GM12892 (cell line): ENCODE data around the gene AGO4. TPM values are rescaled to one million over a fixed set of nuclear protein-coding genes. Genes with fewer than 3 reads are reported as not detected.
"Not testable (repeated sequence)": the region's sequence is repeated elsewhere in the genome, so short reads cannot be mapped to it uniquely, and the experiment has no call there.

Experiments used
- DNase-seq: peaks from one replicate; pipeline ENCODE4 v3.0.0; 2011; ENCODE audit not compliant: insufficient read length
- FAIRE-seq: peaks from 2 replicates; lab custom pipeline; 2011; peaks lifted over from hg19 to GRCh38; lab: Jason Lieb, UNC
- POLR2A ChIP-seq: IDR thresholded peaks from 2 replicates; pipeline ENCODE4 v1.6.1; 2011; ENCODE audit warnings: low read depth, low read length, control low read depth
- POLR2AphosphoS5 ChIP-seq: IDR thresholded peaks from 2 replicates; pipeline ENCODE4 v1.6.1; 2011; ENCODE audit warnings: low read depth, low read length, control low read depth
- TAF1 ChIP-seq: IDR thresholded peaks from 2 replicates; pipeline ENCODE4 v1.6.1; 2011; ENCODE audit warnings: low read depth, mild to moderate bottlenecking, control low read depth, low read length, borderline replicate concordance
- polyA plus RNA-seq: library from polyadenylated mRNA; unstranded; fragments of >200 nt; gene quantifications from one replicate; pipeline ENCODE4 v1.2.1, GENCODE V29; 2012; ENCODE audit warnings: missing spikeins, inconsistent platforms; ENCODE audit not compliant: missing spikeins

Gene AGO4
- polyA plus RNA-seq, result 6.6 TPM

GRCh38 chr1:35807614-35808449 lies at the start of gene AGO4:
Gene AGO4, plus strand, starts transcription at chr1:35808016. Its CDS starts 401 bp downstream, at chr1:35808417.
- FAIRE-seq, result no peak
- DNase-seq, result peak; percentile 47
- no peak for TF ChIP-seq TAF1
- TF ChIP-seq POLR2A, result no peak

- FAIRE-seq (no peak), DNase-seq (no peak)
- TF ChIP-seq POLR2AphosphoS5 (no peak), TAF1 (no peak), POLR2A (no peak)
Measured at GRCh38 chr1:35762141-35762540, 45.7 kb upstream of the AGO4 start.

GRCh38 chr1:35763201-35763600 lies 44.6 kb upstream of the AGO4 start:
- TF ChIP-seq POLR2AphosphoS5, result no peak
- no peak for TF ChIP-seq TAF1
- TF ChIP-seq POLR2A, result no peak
- no peak for DNase-seq
- no peak for FAIRE-seq

- FAIRE-seq (no peak), DNase-seq (no peak)
- TF ChIP-seq POLR2AphosphoS5 (no peak), TAF1 (no peak), POLR2A (no peak)
Measured at GRCh38 chr1:35764283-35764682, 43.5 kb upstream of the AGO4 start.

- TF ChIP-seq TAF1, result no peak
- TF ChIP-seq POLR2A, result no peak
- TF ChIP-seq POLR2AphosphoS5, result no peak
- DNase-seq (no peak), FAIRE-seq (peak; percentile 53)
Measured at GRCh38 chr1:35768350-35769187, 39.2 kb upstream of the AGO4 start.

- peak; percentile 89 for FAIRE-seq
- peak; percentile 66 for TF ChIP-seq TAF1
- peak; percentile 84; the same call in 1 of the 2 replicates for TF ChIP-seq POLR2AphosphoS5
- TF ChIP-seq POLR2A, result peak; percentile 87
- peak; percentile 92 for DNase-seq
Measured at GRCh38 chr1:35769188-35769758, 38.5 kb upstream of the AGO4 start.

GRCh38 chr1:35773711-35774110 lies 34.1 kb upstream of the AGO4 start:
- FAIRE-seq, result no peak
- TF ChIP-seq POLR2AphosphoS5 (no peak), TAF1 (no peak), POLR2A (no peak)
- no peak for DNase-seq

- FAIRE-seq, DNase-seq: not testable (repeated sequence)
Measured at GRCh38 chr1:35776172-35776571, 31.6 kb upstream of the AGO4 start.

GRCh38 chr1:35777109-35777508 lies 30.7 kb upstream of the AGO4 start:
- no peak for FAIRE-seq
- no peak for TF ChIP-seq TAF1
- DNase-seq, result no peak

GRCh38 chr1:35783055-35783583 lies 24.7 kb upstream of the AGO4 start:
- TF ChIP-seq TAF1, result no peak
- TF ChIP-seq POLR2A, result no peak
- TF ChIP-seq POLR2AphosphoS5, result no peak
- no peak for DNase-seq
- no peak for FAIRE-seq

GRCh38 chr1:35784364-35784763 lies 23.5 kb upstream of the AGO4 start:
- DNase-seq, FAIRE-seq: not testable (repeated sequence)

GRCh38 chr1:35788139-35788538 lies 19.7 kb upstream of the AGO4 start:
- no peak for DNase-seq
- no peak for FAIRE-seq
- TF ChIP-seq POLR2A (no peak), POLR2AphosphoS5 (no peak), TAF1 (no peak)
